PC-3 (cell line): ENCODE data around the gene TMCC2.

Source experiments
- EZH2 ChIP-seq: fragments of 300-600 bp; sonication (generic); IDR thresholded peaks from one replicate; pipeline ENCODE4 v1.6.1; 2017; ENCODE audit warnings: antibody characterized with exemption, mild to moderate bottlenecking, low read length; ENCODE audit not compliant: unreplicated experiment
- EZH2phosphoT487 ChIP-seq: fragments of 300-600 bp; sonication (generic); IDR thresholded peaks from 2 replicates; pipeline ENCODE4 v1.6.1; 2018; ENCODE audit warnings: mild to moderate bottlenecking, antibody characterized with exemption, low read length, borderline replicate concordance
- TF ChIP-seq, protein P1 (sequence below): fragments of 300-600 bp; sonication (generic); conservative IDR thresholded peaks from 2 replicates; pipeline ENCODE4 v1.5.1; 2017; ENCODE audit warnings: antibody characterized with exemption, low read depth, mild to moderate bottlenecking, low read length

DNA sequence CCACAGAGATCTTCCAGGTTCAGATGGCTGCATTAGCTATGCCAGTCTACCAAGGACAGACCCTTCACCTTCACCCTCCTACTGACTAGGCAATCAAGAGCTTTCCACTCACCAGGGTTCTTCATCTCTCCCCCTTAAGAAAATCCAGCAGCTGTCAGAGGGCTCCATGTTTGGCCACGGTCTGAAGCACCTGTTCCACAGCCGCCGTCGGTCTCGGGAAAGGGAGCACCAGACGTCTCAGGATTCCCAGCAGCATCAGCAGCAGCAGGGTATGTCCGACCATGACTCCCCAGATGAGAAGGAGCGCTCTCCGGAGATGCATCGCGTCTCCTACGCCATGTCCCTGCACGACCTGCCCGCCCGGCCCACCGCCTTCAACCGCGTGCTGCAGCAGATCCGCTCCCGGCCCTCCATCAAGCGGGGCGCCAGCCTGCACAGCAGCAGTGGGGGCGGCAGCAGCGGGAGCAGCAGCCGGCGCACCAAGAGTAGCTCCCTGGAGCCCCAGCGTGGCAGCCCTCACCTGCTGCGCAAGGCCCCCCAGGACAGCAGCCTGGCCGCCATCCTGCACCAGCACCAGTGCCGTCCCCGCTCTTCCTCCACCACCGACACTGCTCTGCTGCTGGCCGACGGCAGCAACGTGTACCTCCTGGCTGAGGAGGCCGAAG, 13.8 kb downstream of the TMCC2 start:
- TF ChIP-seq, protein P1, sequence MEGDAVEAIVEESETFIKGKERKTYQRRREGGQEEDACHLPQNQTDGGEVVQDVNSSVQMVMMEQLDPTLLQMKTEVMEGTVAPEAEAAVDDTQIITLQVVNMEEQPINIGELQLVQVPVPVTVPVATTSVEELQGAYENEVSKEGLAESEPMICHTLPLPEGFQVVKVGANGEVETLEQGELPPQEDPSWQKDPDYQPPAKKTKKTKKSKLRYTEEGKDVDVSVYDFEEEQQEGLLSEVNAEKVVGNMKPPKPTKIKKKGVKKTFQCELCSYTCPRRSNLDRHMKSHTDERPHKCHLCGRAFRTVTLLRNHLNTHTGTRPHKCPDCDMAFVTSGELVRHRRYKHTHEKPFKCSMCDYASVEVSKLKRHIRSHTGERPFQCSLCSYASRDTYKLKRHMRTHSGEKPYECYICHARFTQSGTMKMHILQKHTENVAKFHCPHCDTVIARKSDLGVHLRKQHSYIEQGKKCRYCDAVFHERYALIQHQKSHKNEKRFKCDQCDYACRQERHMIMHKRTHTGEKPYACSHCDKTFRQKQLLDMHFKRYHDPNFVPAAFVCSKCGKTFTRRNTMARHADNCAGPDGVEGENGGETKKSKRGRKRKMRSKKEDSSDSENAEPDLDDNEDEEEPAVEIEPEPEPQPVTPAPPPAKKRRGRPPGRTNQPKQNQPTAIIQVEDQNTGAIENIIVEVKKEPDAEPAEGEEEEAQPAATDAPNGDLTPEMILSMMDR: no peak
- TF ChIP-seq EZH2 (no peak), EZH2phosphoT487 (no peak)
